ENCODE measurements around the gene GDE1. TPM values are rescaled to one million over a fixed set of nuclear protein-coding genes. Genes with fewer than 3 reads are reported as not detected.

GDE1 gene
- total and polyA plus RNA-seq, 2 donors (not counting 1 experiment from before 2014, with no cell fraction given): 74.3 to 91.3 TPM

DNA sequence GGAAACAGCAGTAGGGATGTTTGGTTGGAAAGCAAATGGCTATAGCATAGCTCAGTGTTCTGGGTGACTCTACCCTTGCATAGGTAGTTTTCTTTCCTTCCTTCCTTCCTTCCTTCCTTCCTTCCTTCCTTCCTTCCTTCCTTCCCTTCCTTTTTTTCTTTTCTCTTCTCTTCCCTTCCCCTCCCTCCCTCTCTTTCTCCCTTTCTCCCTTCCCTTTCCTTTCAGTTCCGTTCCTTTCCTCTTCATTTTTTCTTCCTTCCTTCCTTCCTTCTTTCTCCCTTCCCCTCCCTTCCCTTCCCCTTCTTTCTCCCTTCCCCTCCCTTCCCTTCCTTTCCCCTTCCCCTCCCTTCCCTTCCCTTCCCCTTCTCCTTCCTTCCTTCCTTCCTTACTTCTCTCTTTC, 31.3 kb downstream of the GDE1 start:
- Histone ChIP-seq H3K4me3 (replicated peaks in 1 of 4; ENCODE audit: control extremely low read depth in 1 of 4, insufficient read depth in 1 of 4, low read depth in 3 of 4, low read length in 4 of 4) (no peak overlapping the region), H3K27ac (ENCODE audit: insufficient read depth, low read length) (no peak overlapping the region), H4K20me1 (ENCODE audit: control insufficient read depth, extremely low read depth, insufficient read depth, low read length) (no peaks in the 10 kb centered on the region), H2AFZ (ENCODE audit: low read length) (no peak overlapping the region), H3K79me2 (ENCODE audit: control insufficient read depth, insufficient read depth, low read length) (no peaks in the 10 kb centered on the region), H3K4me2 (ENCODE audit: extremely low read depth, insufficient read depth, low read length) (no peak overlapping the region), H3K9ac (ENCODE audit: insufficient read depth, low read length) (no peak overlapping the region), H3K9me3 (ENCODE audit: control insufficient read depth, insufficient read depth, low read depth, low read length) (no peaks in the 10 kb centered on the region), H3K36me3 (ENCODE audit: control insufficient read depth, insufficient read depth, low read length) (no peaks in the 10 kb centered on the region), H3K27me3 (ENCODE audit: control insufficient read depth, insufficient read depth, low read length) (no peaks in the 10 kb centered on the region), H3K4me1 (ENCODE audit: control insufficient read depth, extremely low read depth, insufficient read depth, low read length) (no peaks in the 10 kb centered on the region)
- TF ChIP-seq EZH2 (IDR thresholded peaks at IDR 0.05; ENCODE audit: low read length, missing control alignments) (no peak), CTCF (conservative IDR thresholded peaks at IDR 0.05 in 1 of 2, IDR thresholded peaks at IDR 0.05 in 1 of 2; ENCODE audit: low read depth in 1 of 2, low read length in 2 of 2) (no peak)
- DNase-seq (ENCODE audit: low read depth in 2 of 2): no peak

DNA sequence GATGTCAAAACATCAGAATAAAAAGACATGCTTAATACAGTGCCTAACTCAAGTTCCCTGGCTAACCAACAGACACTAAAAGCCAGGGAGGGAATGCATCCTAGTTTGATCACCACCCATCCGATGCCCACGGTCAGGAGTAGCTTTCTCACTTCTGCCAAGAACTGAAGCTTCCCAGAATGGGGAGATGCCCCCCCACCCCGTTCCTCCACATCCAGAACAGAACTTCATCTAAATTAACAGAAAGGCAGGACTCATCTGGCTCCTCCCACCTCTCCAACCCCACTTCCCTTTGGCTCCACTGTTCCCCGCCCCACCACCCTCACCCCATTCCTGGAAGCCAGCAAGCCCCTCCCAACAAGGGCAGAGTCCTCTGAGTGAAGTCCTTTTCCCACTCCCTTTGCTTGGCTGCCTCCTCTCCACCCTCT, 33.7 kb downstream of the GDE1 start:
- H3K4me3 ChIP-seq (replicated peaks in 1 of 4; ENCODE audit: control extremely low read depth in 1 of 4, insufficient read depth in 1 of 4, low read depth in 3 of 4, low read length in 4 of 4): no peak overlapping the region
- DNase-seq (ENCODE audit: low read depth in 2 of 2): no peak
- no peak overlapping the region for H3K4me2 ChIP-seq (ENCODE audit: extremely low read depth, insufficient read depth, low read length)
- H3K4me1 ChIP-seq (ENCODE audit: control insufficient read depth, extremely low read depth, insufficient read depth, low read length): no peaks in the 10 kb centered on the region
- H3K36me3 ChIP-seq (ENCODE audit: control insufficient read depth, insufficient read depth, low read length): no peaks in the 10 kb centered on the region
- H3K27ac ChIP-seq (ENCODE audit: insufficient read depth, low read length): no peak overlapping the region
- no peak for TF ChIP-seq CTCF (conservative IDR thresholded peaks at IDR 0.05 in 1 of 2, IDR thresholded peaks at IDR 0.05 in 1 of 2; ENCODE audit: low read depth in 1 of 2, low read length in 2 of 2)
- TF ChIP-seq EZH2 (IDR thresholded peaks at IDR 0.05; ENCODE audit: low read length, missing control alignments): no peak
- no peaks in the 10 kb centered on the region for H3K79me2 ChIP-seq (ENCODE audit: control insufficient read depth, insufficient read depth, low read length)
- no peak overlapping the region for H2AFZ ChIP-seq (ENCODE audit: low read length)
- no peaks in the 10 kb centered on the region for H4K20me1 ChIP-seq (ENCODE audit: control insufficient read depth, extremely low read depth, insufficient read depth, low read length)
- no peaks in the 10 kb centered on the region for H3K9me3 ChIP-seq (ENCODE audit: control insufficient read depth, insufficient read depth, low read depth, low read length)
- H3K9ac ChIP-seq (ENCODE audit: insufficient read depth, low read length): no peak overlapping the region
- H3K27me3 ChIP-seq (ENCODE audit: control insufficient read depth, insufficient read depth, low read length): no peaks in the 10 kb centered on the region

DNA sequence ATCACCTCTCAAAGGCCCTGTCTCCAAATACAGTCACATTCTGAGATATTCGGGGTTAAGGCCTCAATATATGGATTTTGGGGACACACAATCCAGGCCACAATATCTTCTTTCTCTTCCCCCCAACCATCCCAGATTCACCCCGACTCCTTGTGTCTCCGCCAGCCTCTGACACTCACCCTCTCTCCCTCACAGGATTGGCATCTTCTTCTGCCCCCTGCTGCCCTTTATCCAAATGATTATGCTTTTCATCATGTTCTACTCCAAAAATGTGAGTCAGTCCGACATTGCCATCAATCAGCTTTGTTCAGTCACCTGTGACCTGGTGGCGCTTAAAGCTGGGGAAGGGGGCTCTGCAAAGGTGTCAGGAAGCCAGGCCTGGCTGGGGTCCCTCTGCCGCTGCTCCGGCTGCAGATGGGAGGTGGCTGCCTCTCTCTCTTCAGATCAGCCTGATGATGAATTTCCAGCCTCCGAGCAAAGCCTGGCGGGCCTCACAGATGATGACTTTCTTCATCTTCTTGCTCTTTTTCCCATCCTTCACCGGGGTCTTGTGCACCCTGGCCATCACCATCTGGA, 35.1 kb downstream of the GDE1 start:
- H3K27me3 ChIP-seq (ENCODE audit: control insufficient read depth, insufficient read depth, low read length): no peaks in the 10 kb centered on the region
- H3K27ac ChIP-seq (ENCODE audit: insufficient read depth, low read length): no peak overlapping the region
- H4K20me1 ChIP-seq (ENCODE audit: control insufficient read depth, extremely low read depth, insufficient read depth, low read length): no peaks in the 10 kb centered on the region
- H3K4me2 ChIP-seq (ENCODE audit: extremely low read depth, insufficient read depth, low read length): no peak overlapping the region
- H3K4me3 ChIP-seq (replicated peaks in 1 of 4; ENCODE audit: control extremely low read depth in 1 of 4, insufficient read depth in 1 of 4, low read depth in 3 of 4, low read length in 4 of 4): no peak overlapping the region
- H3K4me1 ChIP-seq (ENCODE audit: control insufficient read depth, extremely low read depth, insufficient read depth, low read length): no peaks in the 10 kb centered on the region
- no peak for DNase-seq (ENCODE audit: low read depth in 2 of 2)
- H3K9ac ChIP-seq (ENCODE audit: insufficient read depth, low read length): no peak overlapping the region
- TF ChIP-seq CTCF (conservative IDR thresholded peaks at IDR 0.05 in 1 of 2, IDR thresholded peaks at IDR 0.05 in 1 of 2; ENCODE audit: low read depth in 1 of 2, low read length in 2 of 2) (no peak), EZH2 (IDR thresholded peaks at IDR 0.05; ENCODE audit: low read length, missing control alignments) (no peak)
- H3K79me2 ChIP-seq (ENCODE audit: control insufficient read depth, insufficient read depth, low read length): no peaks in the 10 kb centered on the region
- no peaks in the 10 kb centered on the region for H3K36me3 ChIP-seq (ENCODE audit: control insufficient read depth, insufficient read depth, low read length)
- H3K9me3 ChIP-seq (ENCODE audit: control insufficient read depth, insufficient read depth, low read depth, low read length): no peaks in the 10 kb centered on the region
- no peak overlapping the region for H2AFZ ChIP-seq (ENCODE audit: low read length)

Measured in fibroblast of lung (primary cell).